ENCODE results near the gene DDIT4.
A peak's percentile ranks its signal among the peaks of the same experiment; 100 is the strongest.

DNA sequence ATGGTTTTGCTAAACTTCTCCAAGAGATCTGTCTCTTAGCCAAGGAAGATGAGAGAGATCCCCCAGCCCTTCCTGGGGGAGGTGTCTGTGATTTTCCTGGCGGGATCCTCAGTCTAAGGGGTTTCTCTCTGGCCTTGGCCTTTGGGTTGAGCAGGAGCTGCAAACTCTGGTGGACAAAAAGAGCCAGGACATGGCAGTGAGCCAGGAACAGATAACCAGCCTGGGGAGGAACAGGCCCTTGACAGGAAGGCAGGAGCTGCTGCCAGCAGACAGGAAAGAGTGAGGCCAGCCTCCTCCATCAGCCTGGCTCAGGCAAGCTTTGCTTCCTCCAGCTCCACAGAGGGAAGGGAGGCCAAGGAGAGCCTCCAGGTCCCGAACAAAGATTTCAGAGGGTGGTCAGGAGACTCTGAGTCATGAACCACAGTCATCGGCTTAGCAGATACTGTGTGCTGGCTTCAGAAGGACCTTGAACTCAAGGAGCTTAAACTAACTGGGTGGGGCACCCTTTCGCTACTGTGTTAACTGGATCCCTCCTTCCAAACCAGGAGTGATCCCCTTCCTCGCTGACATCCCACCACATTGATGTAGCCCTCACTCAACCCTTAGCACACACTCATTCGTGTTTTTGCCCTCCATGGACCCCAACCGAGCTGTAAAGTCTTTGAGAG is 34.7 kb downstream of the DDIT4 start:
- TF ChIP-seq EZH2 (IDR thresholded peaks at IDR 0.05), result no peak
- TF ChIP-seq, protein P1, sequence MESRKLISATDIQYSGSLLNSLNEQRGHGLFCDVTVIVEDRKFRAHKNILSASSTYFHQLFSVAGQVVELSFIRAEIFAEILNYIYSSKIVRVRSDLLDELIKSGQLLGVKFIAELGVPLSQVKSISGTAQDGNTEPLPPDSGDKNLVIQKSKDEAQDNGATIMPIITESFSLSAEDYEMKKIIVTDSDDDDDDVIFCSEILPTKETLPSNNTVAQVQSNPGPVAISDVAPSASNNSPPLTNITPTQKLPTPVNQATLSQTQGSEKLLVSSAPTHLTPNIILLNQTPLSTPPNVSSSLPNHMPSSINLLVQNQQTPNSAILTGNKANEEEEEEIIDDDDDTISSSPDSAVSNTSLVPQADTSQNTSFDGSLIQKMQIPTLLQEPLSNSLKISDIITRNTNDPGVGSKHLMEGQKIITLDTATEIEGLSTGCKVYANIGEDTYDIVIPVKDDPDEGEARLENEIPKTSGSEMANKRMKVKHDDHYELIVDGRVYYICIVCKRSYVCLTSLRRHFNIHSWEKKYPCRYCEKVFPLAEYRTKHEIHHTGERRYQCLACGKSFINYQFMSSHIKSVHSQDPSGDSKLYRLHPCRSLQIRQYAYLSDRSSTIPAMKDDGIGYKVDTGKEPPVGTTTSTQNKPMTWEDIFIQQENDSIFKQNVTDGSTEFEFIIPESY (IDR thresholded peaks at IDR 0.05; ENCODE audit: extremely low read depth, insufficient replicate concordance, low read length), result peak; percentile 60
- TF ChIP-seq CEBPB (IDR thresholded peaks at IDR 0.05; ENCODE audit: low read depth), result no peak
- peak; percentile 83 for TF ChIP-seq TCF7L2 (IDR thresholded peaks at IDR 0.05; ENCODE audit: borderline replicate concordance, extremely low read depth, insufficient read depth, insufficient read length)
- TF ChIP-seq ZFX (IDR thresholded peaks at IDR 0.05), result peak; percentile 48; the same call in 1 of the 2 replicates

Data from HCT116 (cell line).